GM19025 (cell line): ENCODE results near the gene COPZ2.
"Not testable (repeated sequence)": the region's sequence is repeated elsewhere in the genome, so short reads cannot be mapped to it uniquely, and the experiment has no call there.

Experiments used
- ATAC-seq: cut with Tn5 transposase; IDR thresholded peaks from one replicate; pipeline ENCODE4 v1.9.1; 2021; ENCODE audit warnings: mild to moderate bottlenecking, low read depth, moderate library complexity; ENCODE audit not compliant: unreplicated experiment

COPZ2 gene

DNA sequence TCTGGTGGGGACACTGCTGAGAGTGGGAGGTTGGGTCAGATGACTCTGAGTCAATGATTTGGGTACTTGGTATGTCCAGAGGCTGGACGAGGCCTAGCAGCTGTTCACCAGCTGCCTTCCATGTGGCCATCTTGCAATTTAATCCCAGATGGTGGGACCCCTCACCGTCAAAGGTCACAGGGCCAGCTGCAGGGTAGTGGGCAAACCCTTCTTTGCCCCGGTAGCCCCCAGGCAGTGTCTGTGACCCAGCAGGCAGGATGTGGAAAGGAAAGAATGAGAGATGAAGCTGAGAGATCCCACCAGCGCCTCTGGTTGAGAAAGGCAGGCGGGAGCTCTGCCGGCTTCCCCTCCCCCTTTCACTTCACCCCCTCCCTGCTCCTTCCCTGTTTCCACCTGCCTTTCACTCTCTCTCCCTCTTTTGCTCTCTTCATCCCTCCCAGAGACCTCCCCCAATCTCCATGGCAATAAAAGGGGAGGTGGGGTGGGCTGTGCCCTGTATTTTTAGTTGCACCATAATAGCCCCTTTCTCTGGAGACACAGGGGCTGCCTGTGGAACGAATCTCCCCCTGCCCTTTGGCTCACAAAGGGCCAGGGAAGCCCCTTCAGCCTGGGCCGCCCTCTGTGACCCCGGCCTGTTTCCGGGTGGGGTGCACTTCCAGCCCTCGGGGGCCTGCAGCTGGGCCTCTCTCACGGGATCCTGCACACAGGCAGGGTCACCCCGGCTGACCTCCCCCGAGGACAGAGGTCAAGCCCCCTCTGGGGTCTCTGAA is 46.5 kb downstream of the COPZ2 start:
- no peak for ATAC-seq

DNA sequence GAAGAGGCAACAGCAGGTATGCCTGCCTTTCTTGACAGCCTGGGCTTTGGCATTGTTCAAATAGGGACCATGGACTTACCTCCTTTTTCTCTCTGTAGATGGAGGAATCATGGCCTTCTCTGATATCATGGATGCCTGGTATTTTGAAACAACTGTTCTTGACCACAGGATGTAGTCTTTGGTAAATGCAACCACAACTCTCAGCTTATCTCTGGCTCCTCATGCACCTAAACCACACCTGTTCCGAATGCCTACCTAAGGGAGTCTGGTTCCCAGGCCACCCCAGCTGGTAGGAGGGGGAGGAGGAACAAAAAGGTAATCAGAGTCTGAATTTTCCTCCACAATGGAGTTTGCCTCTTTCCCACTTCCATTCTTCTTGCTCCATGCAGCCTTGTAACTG is 47.9 kb downstream of the COPZ2 start:
- ATAC-seq: no peak

- no peak for ATAC-seq
Observed at GRCh38 chr17:47989159-47989558, 48.4 kb downstream of the COPZ2 start.

DNA sequence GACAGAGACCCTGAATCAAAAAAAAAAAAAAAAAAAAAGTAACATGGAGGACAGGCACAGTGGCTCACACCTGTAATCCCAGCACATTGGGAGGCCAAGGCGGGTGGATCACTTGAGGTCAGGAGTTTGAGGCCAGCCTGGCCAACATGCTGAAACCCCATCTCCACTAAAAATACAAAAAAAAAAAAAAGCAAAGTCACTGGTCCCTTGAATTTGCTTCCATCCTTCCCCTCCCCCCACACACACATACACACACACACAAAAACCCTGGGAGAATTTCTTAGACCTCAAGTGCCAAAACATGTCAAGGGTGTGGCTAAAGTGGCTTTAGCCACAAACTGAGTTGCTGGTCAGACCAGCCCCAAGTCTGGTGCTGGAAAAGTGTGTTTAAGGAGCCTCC is 49.2 kb downstream of the COPZ2 start:
- ATAC-seq: not testable (repeated sequence)

DNA sequence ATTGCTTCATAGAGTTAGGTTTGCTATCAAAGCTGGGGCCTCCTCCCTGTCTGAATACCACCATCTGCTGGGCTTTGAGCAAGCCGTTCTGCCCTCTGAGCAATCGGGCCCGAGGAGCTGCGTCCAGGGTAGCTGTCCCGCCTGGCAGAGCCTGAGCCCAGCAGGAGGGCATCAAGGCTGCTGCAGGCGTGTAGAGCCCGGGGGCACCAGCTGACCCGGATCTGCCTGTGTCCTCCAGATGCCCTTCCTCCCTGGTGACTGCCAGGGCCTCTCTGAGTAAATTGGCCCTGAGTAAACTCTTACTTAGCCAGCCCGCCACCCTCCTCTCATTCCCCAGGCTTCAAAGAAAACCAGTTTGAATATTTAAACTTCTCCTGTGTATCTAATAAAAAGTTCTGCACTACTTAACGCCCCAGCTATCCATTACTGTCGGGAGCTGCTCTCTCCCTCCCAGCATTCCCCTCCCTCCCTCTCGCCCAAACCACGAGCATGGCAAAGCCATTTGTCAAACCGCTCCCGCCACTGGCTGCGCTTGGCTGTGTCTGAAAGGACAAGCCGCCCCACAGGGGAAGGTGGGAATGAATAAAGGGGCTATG is 50.3 kb downstream of the COPZ2 start:
- ATAC-seq: no peak

DNA sequence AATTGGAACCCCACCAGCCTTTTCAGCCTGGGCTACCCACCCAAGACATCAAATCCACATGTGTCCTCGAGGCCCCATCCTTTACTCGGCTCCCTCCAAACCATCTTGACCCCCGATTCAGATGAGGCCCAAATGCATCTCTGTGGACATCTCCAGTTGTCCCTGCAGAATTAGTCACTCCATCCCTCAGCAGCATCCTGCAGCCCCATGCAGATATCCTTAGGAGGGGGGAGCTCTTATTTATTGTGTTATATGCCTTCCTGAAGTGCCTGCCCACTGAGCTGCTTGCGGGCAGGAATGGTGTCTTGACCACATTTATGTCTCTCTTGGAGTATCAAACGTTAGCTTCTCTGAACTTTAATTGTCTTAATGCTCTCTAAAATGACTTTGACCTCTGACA is 51.1 kb downstream of the COPZ2 start:
- ATAC-seq: no peak

DNA sequence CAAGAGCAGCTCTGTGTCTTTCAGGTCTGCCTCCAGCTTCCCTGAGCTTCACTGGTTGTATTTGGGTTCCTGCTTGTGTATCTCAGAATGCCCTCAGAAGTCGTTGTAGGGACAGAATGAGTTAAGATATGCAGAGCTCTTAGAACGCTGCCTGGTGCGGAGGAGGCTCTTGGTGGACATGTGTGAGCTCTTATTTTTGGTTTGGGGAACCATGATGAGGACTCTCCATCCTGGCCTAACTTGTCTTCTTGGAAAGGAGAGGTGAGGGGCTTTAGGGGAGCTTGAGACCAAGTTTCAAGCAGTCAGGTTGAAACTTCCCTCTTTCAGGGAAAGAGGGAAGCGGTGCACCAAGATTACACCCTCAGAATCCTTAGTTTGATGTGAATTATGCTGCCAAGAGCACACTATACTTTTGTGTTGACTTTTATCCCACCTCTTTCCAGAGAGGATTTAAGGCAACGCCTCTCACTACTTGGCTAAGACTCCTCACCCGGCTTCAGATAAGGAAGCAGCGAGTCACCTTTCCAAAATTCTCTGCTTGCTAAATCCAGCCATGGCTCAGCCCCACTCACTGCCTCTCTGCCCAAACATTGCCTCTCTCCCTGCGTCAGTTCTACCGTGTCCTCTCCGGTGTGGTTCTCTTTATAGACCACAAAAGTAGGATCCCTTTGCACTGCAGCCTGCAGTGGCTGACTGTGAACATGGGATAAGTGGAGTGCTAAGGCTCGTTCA is 53.9 kb downstream of the COPZ2 start:
- no peak for ATAC-seq

- no peak for ATAC-seq
Observed at GRCh38 chr17:47982645-47983390, 54.8 kb downstream of the COPZ2 start.

DNA sequence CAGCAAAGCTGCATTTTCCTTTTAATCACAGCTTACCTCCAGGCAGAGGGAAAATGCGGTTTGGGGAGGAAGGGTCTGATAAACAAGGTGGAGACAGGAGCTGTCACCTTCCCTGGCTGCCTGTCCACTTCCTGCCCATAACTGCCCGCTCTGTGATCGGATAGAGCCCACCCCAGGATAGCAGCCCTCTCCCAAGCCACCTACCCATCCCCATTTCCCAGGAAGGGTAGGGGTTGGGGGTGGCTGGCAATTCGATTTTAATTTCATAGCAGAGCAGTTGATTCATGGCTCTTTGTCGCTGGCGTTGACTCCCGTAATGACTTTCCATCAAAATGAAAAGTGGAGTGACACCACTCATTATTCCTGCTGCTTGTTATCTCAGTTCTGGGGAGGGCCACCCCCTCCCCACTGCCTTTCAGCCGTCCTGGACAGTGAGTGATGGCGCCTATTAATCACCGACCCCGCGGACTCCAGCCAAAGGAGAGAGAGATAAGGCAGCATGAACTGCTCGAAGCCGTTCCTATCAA is 55.4 kb downstream of the COPZ2 start:
- ATAC-seq: no peak

DNA sequence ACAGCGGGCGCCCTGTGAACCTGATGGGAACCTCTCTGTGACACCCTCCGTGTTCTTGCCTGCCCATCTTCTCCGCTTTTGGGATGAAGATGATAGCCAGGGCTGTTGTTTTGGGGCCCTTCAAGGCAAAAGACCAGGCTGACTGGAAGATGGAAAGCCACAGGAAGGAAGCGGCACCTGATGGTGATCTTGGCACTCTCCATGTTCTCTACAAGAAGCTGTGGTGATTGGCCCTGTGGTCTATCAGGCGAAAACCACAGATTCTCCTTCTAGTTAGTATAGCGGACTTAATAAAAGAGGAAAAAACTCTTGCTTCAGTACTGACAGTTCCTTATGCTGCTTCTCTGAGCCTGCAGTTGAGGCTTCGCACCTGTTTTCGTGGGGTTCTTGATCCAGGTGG is 56.1 kb downstream of the COPZ2 start:
- ATAC-seq: no peak

DNA sequence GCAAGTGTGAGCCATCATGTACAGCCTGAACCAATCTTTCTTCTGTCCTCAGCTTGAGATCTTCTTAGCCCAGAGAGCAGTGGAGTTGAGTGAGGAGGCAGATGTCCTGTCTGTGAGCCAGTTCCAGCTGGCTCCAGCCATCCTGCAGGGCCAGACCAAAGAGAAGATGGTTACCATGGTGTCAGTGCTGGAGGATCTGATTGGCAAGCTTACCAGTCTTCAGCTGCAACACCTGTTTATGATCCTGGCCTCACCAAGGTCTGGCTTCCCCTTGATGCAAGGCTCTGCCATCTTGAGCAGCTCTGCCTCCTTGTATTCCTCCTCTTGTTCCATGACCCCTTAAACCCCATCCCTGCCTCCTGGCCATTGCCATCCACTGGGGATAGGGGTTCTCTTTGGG is 57.1 kb downstream of the COPZ2 start:
- ATAC-seq: no peak

DNA sequence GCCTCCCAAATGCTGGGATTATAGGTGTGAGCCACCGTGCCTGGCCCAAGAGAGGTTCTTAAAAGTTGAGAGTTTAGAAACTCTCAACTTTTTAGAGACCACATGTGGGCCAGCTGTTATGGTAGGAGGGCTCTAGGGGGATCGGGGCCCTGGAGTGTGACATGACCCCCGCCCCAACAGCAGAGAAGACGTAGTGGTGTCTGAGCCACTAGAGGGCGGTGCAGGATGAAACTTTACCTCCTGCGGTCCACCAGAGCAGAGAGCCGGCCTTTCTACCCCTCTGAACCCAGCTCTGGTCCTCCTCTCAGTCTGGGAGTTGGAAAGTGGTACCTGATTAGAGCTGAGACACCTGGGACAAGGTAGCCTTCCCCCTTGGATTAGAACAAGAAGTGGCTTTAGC is 59.3 kb downstream of the COPZ2 start:
- ATAC-seq: no peak
